H9 (cell line): Measurements from ENCODE around the gene MCM3AP. TPM values are rescaled to one million over a fixed set of nuclear protein-coding genes. Genes with fewer than 3 reads are reported as not detected.

ENCODE experiments used
- DNase-seq: peaks from one replicate; pipeline ENCODE4 v3.0.0-alpha.2; 2017
- H2AFZ ChIP-seq: one replicate; pipeline ENCODE4 v1.6.1; 2013; ENCODE audit warnings: mild to moderate bottlenecking, low read length, control low read depth, moderate library complexity
- H2AK5ac ChIP-seq: 2 replicates; pipeline ENCODE4 v1.6.1; 2013; ENCODE audit warnings: low read length, control low read depth, mixed read lengths; ENCODE audit not compliant: insufficient read length
- H2BK120ac ChIP-seq: one replicate; pipeline ENCODE4 v1.6.1; 2013; ENCODE audit warnings: low read depth, mild to moderate bottlenecking, low read length, control low read depth, inconsistent platforms; ENCODE audit not compliant: poor library complexity, severe bottlenecking
- H2BK12ac ChIP-seq: 2 replicates; pipeline ENCODE4 v1.6.1; 2013; ENCODE audit warnings: low read length, control low read depth, mixed read lengths, low read depth; ENCODE audit not compliant: insufficient read length
- H2BK15ac ChIP-seq: 2 replicates; pipeline ENCODE4 v1.6.1; 2013; ENCODE audit warnings: low read depth, low read length, control low read depth
- H2BK20ac ChIP-seq: one replicate; pipeline ENCODE4 v1.6.1; 2013; ENCODE audit warnings: low read depth, mild to moderate bottlenecking, low read length, control low read depth, inconsistent platforms; ENCODE audit not compliant: poor library complexity, severe bottlenecking
- H2BK5ac ChIP-seq: 2 replicates; pipeline ENCODE4 v1.6.1; 2013; ENCODE audit warnings: low read length, control low read depth, mixed read lengths; ENCODE audit not compliant: insufficient read length
- H3K14ac ChIP-seq: 2 replicates; pipeline ENCODE4 v1.6.1; 2013; ENCODE audit warnings: low read length, control low read depth; ENCODE audit not compliant: insufficient read depth
- H3K18ac ChIP-seq: 2 replicates; pipeline ENCODE4 v1.6.1; 2013; ENCODE audit warnings: low read depth, mild to moderate bottlenecking, mixed read lengths, low read length, control low read depth; ENCODE audit not compliant: insufficient read length
- H3K23ac ChIP-seq: 2 replicates; pipeline ENCODE4 v1.6.1; 2013; ENCODE audit warnings: low read length, control low read depth, mixed read lengths, low read depth; ENCODE audit not compliant: insufficient read length
- H3K23me2 ChIP-seq: 2 replicates; pipeline ENCODE4 v1.6.1; 2013; ENCODE audit warnings: low read depth, mild to moderate bottlenecking, mixed read lengths, low read length, control low read depth; ENCODE audit not compliant: insufficient read length, poor library complexity, severe bottlenecking
- H3K27ac ChIP-seq: 2 replicates; pipeline ENCODE4 v1.5.1; 2013; ENCODE audit warnings: low read length, control low read depth, mixed read lengths, low read depth; ENCODE audit not compliant: insufficient read length
- H3K27me3 ChIP-seq: 2 replicates; pipeline ENCODE4 v1.6.1; 2013; ENCODE audit warnings: low read length, control low read depth, inconsistent platforms; ENCODE audit not compliant: insufficient read depth
- H3K4ac ChIP-seq: 2 replicates; pipeline ENCODE4 v1.6.1; 2013; ENCODE audit warnings: low read depth, mild to moderate bottlenecking, control low read depth, inconsistent platforms, low read length, moderate library complexity
- H3K4me1 ChIP-seq: 2 replicates; pipeline ENCODE4 v1.6.1; 2013; ENCODE audit warnings: low read length, control low read depth, inconsistent platforms; ENCODE audit not compliant: insufficient read depth
- H3K4me2 ChIP-seq: 2 replicates; pipeline ENCODE4 v1.6.1; 2013; ENCODE audit warnings: low read length, control low read depth, mixed read lengths; ENCODE audit not compliant: insufficient read length, insufficient read depth
- H3K56ac ChIP-seq: 2 replicates; pipeline ENCODE4 v1.6.1; 2013; ENCODE audit warnings: low read depth, mild to moderate bottlenecking, mixed read lengths, low read length, control low read depth; ENCODE audit not compliant: insufficient read length
- H3K79me1 ChIP-seq: 2 replicates; pipeline ENCODE4 v1.6.1; 2013; ENCODE audit warnings: low read depth, mild to moderate bottlenecking, moderate library complexity, low read length, control low read depth, inconsistent platforms; ENCODE audit not compliant: insufficient read depth, poor library complexity, severe bottlenecking
- H3K79me2 ChIP-seq: 2 replicates; pipeline ENCODE4 v1.6.1; 2013; ENCODE audit warnings: low read length, control low read depth, inconsistent platforms; ENCODE audit not compliant: insufficient read depth
- H3K9ac ChIP-seq: 2 replicates; pipeline ENCODE4 v1.6.1; 2013; ENCODE audit warnings: low read length, control low read depth, mixed read lengths; ENCODE audit not compliant: insufficient read length; ENCODE audit errors: extremely low read depth
- H3K9me3 ChIP-seq: one replicate; pipeline ENCODE4 v1.6.1; 2013; ENCODE audit warnings: low read depth, low read length, inconsistent platforms; ENCODE audit not compliant: control insufficient read depth
- H3T11ph ChIP-seq: one replicate; pipeline ENCODE4 v1.6.1; 2013; ENCODE audit warnings: mild to moderate bottlenecking, low read length, control low read depth, inconsistent platforms
- H4K20me1 ChIP-seq: one replicate; pipeline ENCODE4 v1.6.1; 2013; ENCODE audit not compliant: control insufficient read depth, insufficient read length, insufficient read depth
- H4K5ac ChIP-seq: 2 replicates; pipeline ENCODE4 v1.6.1; 2013; ENCODE audit warnings: low read depth, mild to moderate bottlenecking, mixed read lengths, low read length, control low read depth; ENCODE audit not compliant: insufficient read length
- H4K8ac ChIP-seq: replicated peaks from 2 replicates; pipeline ENCODE4 v1.6.1; 2013; ENCODE audit warnings: low read length, control low read depth, mixed read lengths, low read depth; ENCODE audit not compliant: insufficient read length
- H4K91ac ChIP-seq: 2 replicates; pipeline ENCODE4 v1.6.1; 2013; ENCODE audit warnings: low read depth, mild to moderate bottlenecking, moderate library complexity, mixed read lengths, low read length, control low read depth; ENCODE audit not compliant: insufficient read length
- H3K27ac Mint-ChIP-seq, 3 experiments: 2 replicates in 2 of 3; 3 replicates in 1 of 3; pipeline ENCODE4 v1.8.0; 2020 to 2021; ENCODE audit warnings: mixed read lengths in 3 of 3, mild to moderate bottlenecking in 1 of 3, moderate library complexity in 1 of 3
- H3K27me3 Mint-ChIP-seq: 2 replicates; pipeline ENCODE4 v1.8.0; 2021; ENCODE audit warnings: low read depth, mild to moderate bottlenecking, moderate library complexity, mixed read lengths
- H3K36me3 Mint-ChIP-seq, 3 experiments: 2 replicates in 2 of 3; 3 replicates in 1 of 3; pipeline ENCODE4 v1.8.0; 2020 to 2021; ENCODE audit warnings: low read depth in 3 of 3, mixed read lengths in 3 of 3; ENCODE audit not compliant: insufficient read depth in 1 of 3
- H3K4me1 Mint-ChIP-seq, 2 experiments: 2 replicates each; pipeline ENCODE4 v1.8.0; 2020; ENCODE audit warnings: mixed read lengths in 2 of 2
- H3K4me3 Mint-ChIP-seq, 2 experiments: 2 replicates in 1 of 2; 3 replicates in 1 of 2; pipeline ENCODE4 v1.8.0; 2020 to 2021; ENCODE audit warnings: mild to moderate bottlenecking in 2 of 2, mixed read lengths in 2 of 2, moderate library complexity in 1 of 2
- H3K9me3 Mint-ChIP-seq, 2 experiments: 2 replicates in 1 of 2; 3 replicates in 1 of 2; pipeline ENCODE4 v1.8.0; 2020; ENCODE audit warnings: mild to moderate bottlenecking in 2 of 2, mixed read lengths in 2 of 2, moderate library complexity in 1 of 2
- CTCF ChIP-seq: fragments of 200-600 bp; sonication (generic); conservative IDR thresholded peaks from 3 replicates; pipeline ENCODE4 v1.8.0; 2021; ENCODE audit warnings: antibody characterized with exemption, mild to moderate bottlenecking
- WGBS: extraction: QIAGEN DNeasy Blood & Tissue Kit; methylation state at CpG from one replicate; pipeline ENCODE4 v1.1.7; 2013; ENCODE audit warnings: missing lambda C conversion rate, low lambda C conversion rate, mixed read lengths; ENCODE audit not compliant: insufficient read length; ENCODE audit errors: extremely low coverage; 5-methylcytosine and 5-hydroxymethylcytosine counted together
- total RNA-seq: library from RNA; stranded (reverse); gene quantifications from 2 replicates; pipeline ENCODE4 v1.2.1, GENCODE V29; 2021

MCM3AP gene
- total RNA-seq, 1 experiment from 2014 or later = 124 TPM

- peaks cover 2% of the 10 kb centered on the region; the same call in 1 of the 2 replicates for H3K79me2 ChIP-seq
- H2AFZ ChIP-seq = no peak overlapping the region
- H3K27ac Mint-ChIP-seq = peak overlapping the region in 1 of 3 experiments; percentile 13; a peak in 1 of 7 replicates
These were observed 70.7 kb downstream of the MCM3AP start for GRCh38 chr21:46214478-46215340.

More at GRCh38 chr21:46214478-46215340, 70.7 kb downstream of the MCM3AP start:
- no peak overlapping the region for H4K5ac ChIP-seq
- H2BK12ac ChIP-seq = no peak overlapping the region
- H4K20me1 ChIP-seq = no peaks in the 10 kb centered on the region
- H3K4ac ChIP-seq = no peak overlapping the region
- H2AK5ac ChIP-seq = no peak overlapping the region
- H3K4me1 ChIP-seq = no peaks in the 10 kb centered on the region
- no peak overlapping the region for H3K23ac ChIP-seq
- Mint-ChIP-seq H3K4me1 (no peaks in the 10 kb centered on the region), H3K9me3 (no peaks in the 10 kb centered on the region), H3K4me3 (no peak overlapping the region), H3K27me3 (no peaks in the 10 kb centered on the region), H3K36me3 (peaks cover 14 to 36% (median 27%) of the 10 kb centered on the region in 3 experiments)
- H3K9me3 ChIP-seq = no peaks in the 10 kb centered on the region
- H2BK15ac ChIP-seq = no peak overlapping the region
- H4K8ac ChIP-seq = no peak overlapping the region
- H3K23me2 ChIP-seq = no peaks in the 10 kb centered on the region
- H3K27me3 ChIP-seq = no peaks in the 10 kb centered on the region
- no peak overlapping the region for H4K91ac ChIP-seq
- TF ChIP-seq CTCF = no peak
- no peak overlapping the region for H3K56ac ChIP-seq
- H3K79me1 ChIP-seq = no peaks in the 10 kb centered on the region
- no peak overlapping the region for H2BK120ac ChIP-seq
- no CpG with 5 or more reads among the region's 27 CpGs for WGBS
- no peak overlapping the region for H3K18ac ChIP-seq
- H3K14ac ChIP-seq = no peak overlapping the region
- DNase-seq = no peak
- H3K9ac ChIP-seq = no peak overlapping the region
- no peak overlapping the region for H3K4me2 ChIP-seq
- no peak overlapping the region for H3K27ac ChIP-seq
- no peak overlapping the region for H2BK5ac ChIP-seq
- no peak overlapping the region for H3T11ph ChIP-seq
- H2BK20ac ChIP-seq = no peak overlapping the region
